Measurements from ENCODE around the gene TMEM131L.
"Not testable (repeated sequence)": the region's sequence is repeated elsewhere in the genome, so short reads cannot be mapped to it uniquely, and the experiment has no call there.

Gene TMEM131L

DNA sequence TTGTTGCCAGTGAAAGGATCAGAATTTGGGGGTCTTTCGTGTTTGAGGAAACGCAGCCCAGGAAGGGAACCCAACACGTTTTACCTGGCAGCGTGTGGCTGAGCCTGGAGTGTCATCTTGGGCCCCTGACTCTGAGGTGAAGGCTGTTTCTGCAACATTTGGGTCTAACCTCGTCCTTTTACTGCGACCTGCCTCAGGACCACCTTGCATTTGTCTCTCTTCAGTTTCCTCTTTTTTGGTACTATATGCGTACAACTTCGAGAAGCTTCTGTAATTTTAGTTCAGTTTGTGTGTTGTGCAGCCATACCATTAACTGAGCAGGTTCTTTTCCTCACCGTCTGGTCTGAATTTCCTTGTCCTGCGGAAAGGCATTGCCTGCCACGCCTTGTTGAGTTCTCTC is 61.5 kb downstream of the TMEM131L start:
- DNase-seq: no peak

DNA sequence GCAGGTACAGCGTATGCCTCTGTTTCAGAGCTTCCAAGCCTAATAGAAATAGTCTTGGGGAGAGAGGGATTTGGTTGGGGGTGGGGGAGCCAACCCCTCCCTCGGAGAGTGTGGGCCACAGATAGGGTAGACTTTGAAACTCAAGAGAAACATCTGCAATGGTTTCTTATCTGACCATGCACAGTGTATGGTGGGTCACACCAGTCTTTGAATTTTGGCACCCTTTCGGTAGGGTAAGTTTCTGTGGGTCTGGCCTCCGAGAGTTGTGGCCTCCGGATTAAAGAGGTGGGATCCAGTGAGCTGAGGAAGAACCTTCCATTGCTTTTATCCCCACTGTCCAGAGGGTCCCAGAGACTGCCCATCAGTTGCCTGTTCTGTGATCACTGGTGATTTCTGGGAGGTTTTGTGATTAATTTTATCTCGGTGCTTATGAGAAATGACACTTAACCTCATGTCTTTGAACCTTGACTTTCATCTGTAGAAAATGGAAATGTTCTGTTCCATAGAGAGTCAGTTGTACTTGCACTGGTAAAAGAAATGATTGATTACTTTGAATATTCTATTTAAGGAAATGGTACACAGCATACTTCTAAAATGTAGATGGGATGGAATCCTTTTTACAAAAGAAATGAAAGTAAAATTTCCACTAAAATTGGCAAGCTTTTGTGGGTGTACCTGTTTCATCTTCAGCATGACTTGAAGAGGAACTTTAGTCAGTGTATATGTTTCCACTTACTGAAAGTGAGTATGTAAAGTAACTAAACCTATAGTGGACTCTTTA is 62.7 kb downstream of the TMEM131L start:
- DNase-seq: no peak

DNA sequence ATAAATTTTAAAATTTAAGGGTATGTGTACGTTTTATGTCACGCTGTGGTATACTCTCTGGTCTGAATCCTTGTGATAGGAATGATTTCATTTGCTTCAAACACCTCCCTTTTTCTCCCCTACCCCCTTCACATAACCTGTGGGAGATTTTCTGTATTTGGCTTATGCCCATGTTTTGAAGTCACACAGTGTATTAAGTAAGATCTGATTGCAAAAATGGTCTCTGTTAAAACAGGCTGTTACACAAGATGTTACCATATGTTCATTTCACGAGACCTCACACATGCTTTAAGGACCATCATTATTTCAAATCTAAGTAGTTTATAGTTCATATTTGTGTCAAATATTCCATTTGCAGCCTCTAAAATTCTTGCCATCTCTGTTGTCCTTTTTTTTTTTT is 63.5 kb downstream of the TMEM131L start:
- no peak for DNase-seq

DNA sequence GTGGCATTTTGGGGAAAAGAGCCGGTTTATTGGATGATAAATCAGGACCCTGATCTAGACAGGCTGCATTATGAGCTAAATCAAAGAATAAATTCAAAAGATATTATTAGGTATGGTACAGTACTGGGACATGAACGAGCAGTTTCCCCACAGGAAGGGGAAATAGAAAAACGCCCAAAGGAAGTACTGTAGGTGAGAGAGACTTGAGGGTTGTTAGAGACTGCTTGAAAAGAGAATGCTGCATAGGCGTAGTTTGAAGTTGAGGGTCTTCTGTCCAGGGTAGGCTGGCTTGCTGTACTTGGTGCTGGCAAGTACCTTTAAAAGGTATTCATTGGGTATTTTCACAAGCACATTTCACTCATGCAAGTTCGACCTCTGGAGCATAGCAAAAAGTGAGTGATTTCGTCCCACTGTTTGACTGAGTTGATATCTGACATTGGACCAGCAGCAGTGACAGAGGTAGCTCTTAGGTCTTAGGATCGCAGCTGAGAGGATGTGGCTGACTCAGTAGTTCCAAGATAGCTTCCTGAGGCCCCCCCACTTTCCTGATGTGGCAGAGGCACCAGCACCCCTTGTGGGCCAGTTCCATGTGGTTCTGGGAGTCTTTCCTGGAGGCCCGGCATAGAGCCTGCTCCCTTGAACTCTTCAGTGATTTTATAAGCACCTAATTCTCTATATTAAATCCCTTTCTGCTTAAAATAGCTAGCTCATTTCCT is 64.3 kb downstream of the TMEM131L start:
- no peak for DNase-seq

DNA sequence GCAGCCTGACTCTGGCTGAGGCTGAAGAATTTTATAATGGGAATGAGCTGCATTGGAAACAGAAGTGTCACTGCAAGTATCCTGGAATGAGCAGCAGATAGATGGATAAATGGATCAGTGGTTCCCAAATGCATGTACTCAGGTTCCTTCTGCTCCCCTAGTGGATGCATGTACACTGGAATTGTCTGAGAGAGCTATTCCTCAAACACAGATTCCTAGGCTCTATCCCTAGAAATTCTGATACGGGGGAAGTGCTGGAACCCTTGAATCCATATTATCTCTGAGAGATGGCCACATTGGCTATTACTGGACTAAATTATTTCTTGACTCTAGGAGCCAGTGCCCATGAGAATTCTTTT is 64.8 kb downstream of the TMEM131L start:
- DNase-seq: no peak

DNA sequence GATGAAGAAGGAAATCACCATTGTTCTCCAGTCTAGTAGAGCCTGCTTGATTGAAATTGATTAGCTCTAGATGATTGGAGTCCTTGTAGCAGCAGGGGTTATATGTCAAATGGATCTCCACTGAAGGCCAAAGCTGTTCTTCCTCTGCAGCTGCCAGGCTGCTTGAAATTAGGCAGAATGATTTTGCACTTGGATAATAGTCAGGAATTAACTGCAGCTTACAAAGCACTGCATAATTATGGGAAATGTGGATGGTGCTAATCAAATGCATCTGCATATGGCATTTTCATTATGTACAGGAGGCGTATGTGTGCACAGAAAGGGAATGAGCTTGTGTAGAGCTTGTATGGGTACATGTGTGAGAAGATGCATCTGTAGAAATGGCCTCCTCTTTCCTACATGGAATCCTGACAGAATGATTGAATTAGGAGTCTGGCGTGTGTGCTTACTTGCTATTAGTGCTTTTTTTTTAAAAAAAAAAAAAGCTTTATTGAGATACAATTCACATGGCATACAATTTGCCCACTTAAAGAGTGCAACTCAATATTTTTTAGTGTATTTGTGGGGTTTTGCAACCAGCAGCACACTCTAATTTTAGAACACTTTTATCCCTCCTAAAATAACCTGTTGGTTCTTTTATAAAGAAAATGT is 65.9 kb downstream of the TMEM131L start:
- no peak for DNase-seq

DNA sequence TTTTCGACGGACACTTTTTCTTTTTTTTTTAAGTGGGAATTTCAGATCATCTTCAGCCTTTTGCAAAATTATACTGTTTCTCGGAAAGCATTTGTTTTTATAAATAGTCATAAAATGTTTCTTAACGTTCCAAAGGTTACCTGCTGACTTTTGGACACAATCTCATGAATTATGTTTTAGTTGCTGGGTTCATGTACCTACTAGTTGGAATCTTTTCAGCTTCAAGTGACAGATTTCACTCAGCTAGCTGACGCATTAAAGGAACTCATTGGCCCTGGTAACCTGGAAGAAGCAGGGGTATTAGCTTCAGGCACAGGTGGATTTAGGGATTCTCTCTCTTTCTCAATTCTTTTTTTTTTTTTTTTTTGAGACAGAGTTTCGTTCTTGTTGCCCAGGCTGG is 66.5 kb downstream of the TMEM131L start:
- no peak for DNase-seq

DNA sequence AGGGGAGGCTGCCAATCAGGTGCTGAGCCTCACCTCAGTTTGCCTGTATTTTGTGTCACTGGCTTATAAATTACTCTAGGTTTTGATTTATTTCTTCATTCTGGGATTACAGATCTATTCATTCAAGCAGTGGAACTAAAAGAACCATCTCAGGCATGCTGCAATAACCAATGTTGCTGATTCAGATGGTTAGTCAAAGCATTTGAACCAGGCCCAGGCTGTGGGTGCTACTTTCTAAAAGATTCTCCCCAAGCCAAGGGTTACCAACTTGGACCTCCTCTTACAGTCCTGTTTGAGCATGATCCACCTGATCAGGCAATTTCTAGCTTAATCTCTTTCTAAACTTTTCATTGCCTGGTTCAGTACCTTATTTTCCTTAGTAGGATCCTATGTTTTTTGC is 67.2 kb downstream of the TMEM131L start:
- DNase-seq: no peak

DNA sequence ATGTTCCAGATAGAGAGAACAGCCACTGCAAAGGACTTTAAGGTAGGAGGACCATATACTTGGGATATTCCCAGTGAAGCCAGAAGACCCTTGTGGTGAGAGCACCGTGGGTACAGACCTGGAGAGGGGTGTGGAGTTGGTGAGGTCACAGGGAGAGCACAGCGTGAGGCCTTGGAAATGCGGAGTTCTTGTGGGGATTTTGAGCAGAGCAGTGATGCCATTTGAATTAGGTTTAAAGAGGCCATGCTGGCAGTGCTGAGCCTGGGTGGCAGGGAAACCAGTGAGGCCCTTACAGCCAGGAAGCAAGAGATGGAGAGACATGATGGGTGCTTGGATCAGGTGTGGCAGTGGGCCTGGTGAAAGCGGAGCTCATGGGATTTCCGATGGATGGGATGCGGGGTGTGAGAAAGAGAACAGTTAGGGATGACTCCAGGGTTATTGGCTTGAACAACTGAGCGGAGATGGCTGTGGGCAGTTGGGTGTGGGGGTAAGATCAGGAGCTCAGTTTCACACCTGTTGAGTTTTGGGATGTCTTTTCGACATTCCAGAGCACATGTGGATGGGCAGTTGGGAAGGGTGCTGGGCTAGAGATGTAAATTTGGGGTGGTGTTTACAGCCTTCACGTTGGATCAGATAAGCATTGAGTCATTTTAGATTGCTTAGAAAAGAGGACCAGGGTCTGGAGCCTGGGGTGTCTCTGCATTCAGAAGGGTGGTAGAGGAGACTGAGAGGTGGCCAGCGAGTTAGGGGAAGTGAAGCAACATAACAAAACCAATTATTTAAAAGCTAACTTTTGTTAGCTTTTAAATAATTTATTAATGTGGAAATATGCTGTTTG is 68.9 kb downstream of the TMEM131L start:
- no peak for DNase-seq

DNA sequence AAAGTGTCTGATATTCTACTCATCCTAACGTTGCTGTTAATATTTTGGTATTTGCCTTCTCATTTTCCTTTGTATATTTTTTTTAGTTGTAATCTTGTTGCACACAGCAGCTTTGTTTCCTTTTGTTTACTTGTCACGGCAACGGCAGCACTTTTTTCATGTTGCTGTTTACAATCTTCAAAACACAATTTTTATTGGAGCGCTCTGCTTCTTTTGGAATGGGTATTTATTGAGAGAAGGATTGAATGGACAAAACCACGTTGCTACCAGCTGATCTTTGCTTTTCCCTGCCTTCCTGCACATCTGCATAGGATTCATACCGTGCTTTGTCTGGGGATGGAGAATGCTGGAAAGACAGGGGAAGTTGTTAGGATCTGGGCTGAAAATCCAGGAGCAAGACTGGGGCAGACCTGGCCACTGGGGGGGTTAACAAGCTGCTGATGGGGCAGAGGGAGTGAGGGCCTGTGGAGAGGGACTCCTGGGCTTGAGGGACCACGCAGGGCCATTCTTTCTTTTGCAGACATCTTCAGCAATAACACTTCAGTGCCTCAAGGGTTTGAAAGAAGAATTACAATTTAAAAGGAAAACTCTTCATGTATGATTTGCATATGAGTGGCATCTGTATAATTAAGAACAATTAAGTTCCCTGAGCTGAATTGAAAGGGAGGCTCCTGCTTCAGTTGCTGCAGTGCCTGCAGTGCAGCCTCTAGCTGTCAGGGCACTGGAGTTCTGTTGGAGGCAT is 69.8 kb downstream of the TMEM131L start:
- DNase-seq: no peak

DNA sequence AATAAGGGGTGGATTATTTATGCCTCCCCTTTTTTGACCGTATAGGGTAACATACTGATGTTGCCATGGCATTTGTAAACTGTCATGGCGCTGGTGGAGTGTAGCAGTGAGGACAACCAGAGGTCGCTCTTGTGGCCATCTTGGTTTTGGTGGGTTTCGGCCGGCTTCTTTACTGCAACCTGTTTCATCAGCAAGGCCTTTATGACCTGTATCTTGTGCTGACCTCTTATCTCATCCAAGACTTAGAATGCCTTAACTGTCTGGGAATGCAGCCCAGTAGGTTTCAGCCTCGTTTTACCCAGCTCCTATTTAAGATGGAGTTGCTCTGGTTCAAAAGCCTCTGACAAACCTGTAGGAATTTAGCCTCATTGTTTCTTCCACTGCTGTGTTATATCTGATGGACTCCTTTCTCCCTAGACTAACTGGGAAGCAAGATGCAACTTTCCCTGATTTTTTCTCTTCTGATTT is 71.4 kb downstream of the TMEM131L start:
- no peak for DNase-seq

DNA sequence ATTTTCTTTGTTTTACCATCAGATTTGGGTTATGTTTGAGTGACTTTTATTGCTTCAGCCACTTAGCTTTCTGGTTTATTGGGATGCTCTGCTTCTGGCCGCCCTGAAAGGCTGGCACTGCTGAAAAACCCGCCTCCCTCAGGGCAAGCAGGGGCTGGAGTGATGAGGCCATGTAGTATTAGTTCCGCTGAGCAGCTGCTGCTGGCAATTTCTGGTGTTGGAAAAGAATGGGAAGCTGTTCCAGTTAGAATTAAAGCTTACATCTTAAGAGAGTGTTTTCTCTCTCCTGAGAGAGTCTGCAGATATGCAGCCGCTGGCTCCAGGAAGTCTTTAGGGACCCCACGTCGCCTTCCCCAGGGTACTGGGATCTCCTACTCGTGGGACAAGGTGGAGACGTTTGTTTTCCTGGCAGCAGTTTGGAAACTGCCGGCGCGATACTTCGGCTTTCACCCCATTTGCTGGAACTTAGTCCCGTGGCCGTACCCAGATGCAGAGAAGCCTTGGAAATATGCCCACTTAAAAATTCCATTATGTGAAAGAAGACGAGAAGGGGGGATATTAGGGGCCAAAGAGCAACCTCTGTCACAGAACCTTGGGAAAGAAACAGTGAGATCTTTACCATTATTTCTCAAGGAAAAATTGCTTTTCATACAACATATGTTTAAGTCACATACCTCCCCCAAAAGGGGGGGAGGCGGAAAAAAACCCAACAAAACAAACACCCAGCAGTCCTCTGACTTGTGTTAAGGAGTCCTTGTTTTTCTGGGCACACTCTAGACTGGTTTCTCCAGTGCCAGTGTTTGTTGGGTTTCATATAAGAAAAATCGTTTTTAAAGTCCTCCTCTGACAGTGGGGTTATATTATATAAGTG is 72.6 kb downstream of the TMEM131L start:
- DNase-seq: peak; percentile 81

DNA sequence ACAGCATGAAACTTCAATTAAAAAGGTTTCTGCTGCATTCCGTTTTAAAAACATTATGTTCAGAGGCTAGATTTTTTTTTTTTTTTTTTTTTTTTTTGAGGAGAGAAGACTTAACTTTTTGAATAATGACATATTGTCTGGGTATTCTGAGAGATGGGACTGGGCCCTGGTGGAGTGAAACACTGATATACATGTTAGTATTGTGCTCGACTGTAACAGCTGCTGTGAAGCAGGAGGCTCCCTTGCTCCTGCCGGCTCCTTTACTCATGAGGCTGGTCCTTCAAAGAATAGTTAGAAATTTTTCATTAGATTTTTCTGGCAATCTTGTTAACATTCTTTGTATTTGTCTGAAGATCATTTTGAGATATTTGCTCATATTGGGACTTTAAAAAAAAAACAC is 73.3 kb downstream of the TMEM131L start:
- no peak for DNase-seq

DNA sequence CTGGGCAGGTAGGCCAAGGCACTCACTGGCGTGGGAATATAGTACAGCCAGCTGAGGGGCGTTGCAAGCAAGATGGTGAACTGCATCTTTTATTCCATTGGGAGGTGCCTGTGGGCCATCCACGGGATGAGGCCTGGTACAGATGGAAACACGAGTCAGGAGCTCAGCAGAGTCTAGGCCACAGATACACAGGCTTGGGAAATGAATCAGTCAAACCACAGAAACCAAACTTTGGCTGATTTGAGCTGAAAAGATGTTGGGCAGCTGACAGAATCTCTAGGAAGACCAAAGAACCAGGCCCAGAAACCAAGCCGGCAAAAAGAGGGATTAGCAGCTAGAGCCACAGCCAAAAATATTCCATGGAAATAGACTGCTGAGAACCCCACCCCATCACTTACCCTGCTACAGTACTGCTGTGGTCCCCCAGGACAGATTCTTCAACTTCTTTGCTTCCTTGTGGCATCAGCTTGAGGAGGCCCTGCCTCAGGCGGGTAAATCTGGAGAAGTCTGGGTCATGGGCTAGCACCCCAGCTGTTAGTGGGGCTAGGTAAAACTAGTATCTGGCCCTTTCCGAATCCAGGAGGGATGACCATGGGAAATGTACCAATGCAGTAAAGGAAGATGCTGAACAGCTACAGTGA is 75.4 kb downstream of the TMEM131L start:
- no peak for DNase-seq

DNA sequence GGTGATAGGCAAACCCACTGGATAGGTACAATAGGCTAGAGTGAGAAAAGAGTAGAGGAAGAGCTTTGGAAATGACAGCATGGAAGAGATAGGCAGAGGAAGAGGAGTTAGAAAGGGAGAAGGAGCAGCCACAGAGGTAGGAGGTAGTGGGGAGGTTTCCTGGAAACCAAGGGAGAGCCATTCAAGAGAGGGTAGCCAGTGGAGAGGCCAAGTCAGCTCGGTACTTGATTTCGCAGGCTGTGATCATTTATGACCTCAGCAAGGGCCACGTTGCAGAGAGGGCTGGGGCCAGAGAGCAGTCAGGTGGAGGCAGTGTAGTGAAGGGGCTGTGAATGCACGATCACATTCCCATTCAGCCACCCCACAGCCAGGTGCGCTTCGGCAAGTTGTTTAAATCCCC is 76.0 kb downstream of the TMEM131L start:
- DNase-seq: no peak

DNA sequence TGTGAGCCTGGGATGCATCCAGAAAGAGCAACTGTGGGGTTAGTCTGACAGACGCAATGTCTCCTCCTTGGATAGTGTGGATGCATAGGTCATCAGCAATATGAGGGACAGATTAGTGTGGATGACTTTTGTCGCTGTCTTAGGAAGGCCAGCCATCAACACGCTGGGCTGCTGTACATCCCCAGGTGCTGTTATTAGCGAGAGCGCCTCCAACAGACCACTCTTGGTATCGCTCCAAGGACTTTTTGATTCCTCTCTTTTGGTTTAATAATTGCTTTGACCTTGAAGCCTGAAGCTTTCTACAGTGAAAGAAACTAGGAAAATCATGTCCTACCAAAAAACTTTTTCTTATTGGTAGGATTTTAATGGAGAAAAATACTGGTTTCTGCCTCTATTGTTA is 76.7 kb downstream of the TMEM131L start:
- no peak for DNase-seq

DNA sequence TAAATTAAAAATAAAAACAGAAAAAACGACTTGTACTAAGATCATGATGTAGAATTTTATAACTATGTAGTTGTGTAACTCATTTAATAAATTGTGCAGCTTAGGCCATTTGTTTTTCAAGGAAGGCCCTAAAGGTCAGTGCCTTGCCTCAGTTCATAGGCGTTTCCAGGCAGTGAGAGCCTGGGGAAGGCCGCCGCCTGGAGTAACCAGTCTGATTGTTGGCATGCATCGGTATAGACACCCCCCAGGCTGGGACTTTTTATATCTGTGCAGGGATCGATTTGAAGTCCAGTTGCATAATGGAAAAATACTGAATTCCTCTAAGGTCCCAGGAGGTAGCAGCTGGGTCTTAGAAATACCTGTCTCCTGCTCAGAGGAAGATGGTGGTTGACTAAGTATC is 77.2 kb downstream of the TMEM131L start:
- no peak for DNase-seq

DNA sequence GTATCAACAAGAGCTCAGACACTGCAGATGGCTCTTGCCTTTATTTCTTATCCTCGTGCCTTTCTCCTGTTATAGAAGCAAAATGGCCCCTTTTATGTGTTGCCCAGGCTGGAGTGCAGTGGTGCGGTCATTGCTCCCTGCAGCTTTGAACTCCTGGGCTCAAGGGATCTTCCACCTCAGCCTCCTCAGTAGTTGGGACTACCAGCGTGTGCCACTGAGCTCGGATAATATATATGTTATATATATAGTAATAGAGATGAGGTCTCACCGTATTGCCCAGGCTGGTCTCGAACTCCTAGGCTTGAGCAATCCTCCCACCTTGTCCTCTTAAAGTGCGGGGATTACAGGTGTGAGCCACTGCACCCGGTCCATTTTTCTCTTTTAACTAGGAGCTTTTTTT is 79.7 kb downstream of the TMEM131L start:
- no peak for DNase-seq

DNA sequence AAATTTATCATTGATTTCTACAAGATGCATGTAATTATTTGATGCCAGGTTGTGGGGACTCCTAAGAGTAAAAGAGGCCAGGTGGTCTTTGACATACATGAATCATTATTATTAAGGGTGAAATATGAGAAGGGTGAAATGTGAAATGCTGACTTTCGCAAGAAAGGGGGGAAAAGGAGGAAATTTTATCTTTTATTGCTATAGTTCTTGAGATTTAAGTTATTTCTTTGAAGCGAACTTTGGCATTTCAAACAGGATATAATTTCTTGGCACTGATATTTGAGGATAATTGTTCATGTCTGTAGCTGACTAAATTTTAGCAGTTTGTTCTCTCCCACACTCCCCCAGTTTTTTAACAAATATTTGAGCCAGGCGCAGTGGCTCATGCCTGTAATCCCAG is 80.1 kb downstream of the TMEM131L start:
- no peak for DNase-seq

DNA sequence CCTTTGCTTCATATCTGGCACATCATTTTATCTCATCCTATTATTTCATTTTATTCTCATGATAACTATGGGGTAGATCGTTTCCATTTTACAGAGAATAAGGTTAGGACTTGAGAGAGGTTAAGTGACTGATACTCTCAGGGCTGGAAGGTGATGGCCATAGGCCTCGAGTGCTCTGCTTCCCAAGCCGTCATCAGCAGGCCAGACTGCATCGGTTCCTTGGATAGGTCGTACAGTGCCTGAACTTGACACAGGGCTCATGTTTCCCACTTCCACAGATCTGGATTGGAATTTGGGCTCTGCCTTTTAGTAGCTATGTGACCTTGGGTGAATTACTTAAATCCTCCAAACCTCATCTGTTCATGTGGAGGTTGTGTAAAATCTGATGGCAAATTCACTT is 81.4 kb downstream of the TMEM131L start:
- DNase-seq: no peak

DNA sequence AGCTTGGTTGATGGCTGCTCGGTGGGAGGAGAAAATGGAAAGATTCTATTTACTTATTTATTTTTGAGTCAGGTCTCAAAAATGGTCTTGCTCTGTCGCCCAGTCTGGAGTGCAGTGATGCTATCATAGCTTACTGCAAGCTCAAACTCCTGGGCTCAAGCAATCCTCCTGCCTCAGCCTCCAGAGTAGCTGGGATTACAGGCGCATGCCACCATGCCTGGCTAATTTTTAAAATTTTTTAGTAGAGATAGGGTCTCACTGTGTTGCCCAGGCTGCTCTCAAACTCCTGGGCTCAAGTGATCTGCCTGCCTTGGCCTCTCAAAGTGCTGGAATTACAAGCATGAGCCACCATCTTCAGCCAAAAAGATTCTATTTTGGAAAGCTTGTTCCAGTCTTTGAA is 82.7 kb downstream of the TMEM131L start:
- not testable (repeated sequence) for DNase-seq

Measured in islet precursor cell (in vitro differentiated cells).